Neural progenitor cell (in vitro differentiated cells): ENCODE data around the gene CFHR3. TPM values are rescaled to one million over a fixed set of nuclear protein-coding genes. Genes with fewer than 3 reads are reported as not detected.
"Not testable (repeated sequence)": the region's sequence is repeated elsewhere in the genome, so short reads cannot be mapped to it uniquely, and the experiment has no call there.

Experiments
- DNase-seq: peaks from one replicate; pipeline ENCODE4 v3.0.0-alpha.2; 2016; ENCODE audit warnings: low spot score
- H2AFZ ChIP-seq: fragments of 200-600 bp; sonication (generic); replicated peaks from 2 replicates; pipeline ENCODE4 v1.6.1; 2016; ENCODE audit warnings: antibody characterized with exemption
- H3F3A ChIP-seq: fragments of 200-600 bp; sonication (generic); 2 replicates; pipeline ENCODE4 v1.6.1; 2016; ENCODE audit warnings: antibody characterized with exemption, low read depth
- H3K27ac ChIP-seq: fragments of 200-600 bp; sonication (generic); 2 replicates; pipeline ENCODE4 v1.5.1; 2016; ENCODE audit warnings: mild to moderate bottlenecking
- H3K27me3 ChIP-seq: fragments of 200-600 bp; sonication (generic); 2 replicates; pipeline ENCODE4 v1.6.1; 2016; ENCODE audit warnings: mild to moderate bottlenecking, moderate library complexity
- H3K36me3 ChIP-seq: fragments of 200-600 bp; sonication (generic); 2 replicates; pipeline ENCODE4 v1.5.1; 2016
- H3K4me1 ChIP-seq: fragments of 200-600 bp; sonication (generic); 2 replicates; pipeline ENCODE4 v1.6.1; 2016; ENCODE audit warnings: mixed run types
- H3K4me2 ChIP-seq: fragments of 200-600 bp; sonication (generic); 2 replicates; pipeline ENCODE4 v1.6.1; 2016
- H3K4me3 ChIP-seq: fragments of 200-600 bp; sonication (generic); 2 replicates; pipeline ENCODE4 v1.5.1; 2016
- H3K79me2 ChIP-seq: fragments of 200-600 bp; sonication (generic); 2 replicates; pipeline ENCODE4 v1.6.1; 2016; ENCODE audit warnings: low read depth
- H3K9ac ChIP-seq: fragments of 200-600 bp; sonication (generic); 2 replicates; pipeline ENCODE4 v1.6.1; 2016
- H3K9me3 ChIP-seq: fragments of 200-600 bp; sonication (generic); 2 replicates; pipeline ENCODE4 v1.5.1; 2016; ENCODE audit warnings: low read depth
- H4K20me1 ChIP-seq: fragments of 200-600 bp; sonication (generic); 2 replicates; pipeline ENCODE4 v1.6.1; 2016; ENCODE audit warnings: low read depth
- H3K27ac Mint-ChIP-seq: 3 replicates; pipeline ENCODE4 v1.8.0; 2021; ENCODE audit warnings: mixed read lengths
- H3K27me3 Mint-ChIP-seq: 2 replicates; pipeline ENCODE4 v1.8.0; 2022; ENCODE audit warnings: low read depth, mild to moderate bottlenecking, inconsistent platforms, moderate library complexity, mixed read lengths; ENCODE audit not compliant: insufficient read depth
- H3K36me3 Mint-ChIP-seq: 3 replicates; pipeline ENCODE4 v1.8.0; 2021; ENCODE audit warnings: mixed read lengths
- H3K4me1 Mint-ChIP-seq: 3 replicates; pipeline ENCODE4 v1.8.0; 2021; ENCODE audit warnings: mixed read lengths
- H3K4me3 Mint-ChIP-seq: 3 replicates; pipeline ENCODE4 v1.8.0; 2021; ENCODE audit warnings: mild to moderate bottlenecking, moderate library complexity, mixed read lengths
- H3K9me3 Mint-ChIP-seq: 3 replicates; pipeline ENCODE4 v1.8.0; 2020; ENCODE audit warnings: mixed read lengths
- EZH2 ChIP-seq: fragments of 200-600 bp; sonication (generic); IDR thresholded peaks from 2 replicates; pipeline ENCODE4 v1.6.1; 2017; ENCODE audit warnings: antibody characterized with exemption, mild to moderate bottlenecking, moderate library complexity
- EZH2phosphoT487 ChIP-seq: fragments of 200-600 bp; sonication (generic); IDR thresholded peaks from 2 replicates; pipeline ENCODE4 v1.6.1; 2017; ENCODE audit warnings: antibody characterized with exemption
- total RNA-seq: library from RNA; depleted of rRNA; stranded (reverse); fragments of >200 nt; gene quantifications from 2 replicates; pipeline ENCODE4 v1.2.3, GENCODE V29; 2015; ENCODE audit warnings: low replicate concordance
- TF ChIP-seq, protein P1 (sequence below): fragments of 200-600 bp; sonication (generic); IDR thresholded peaks from 2 replicates; pipeline ENCODE4 v1.5.1; 2017; ENCODE audit warnings: antibody characterized with exemption, mild to moderate bottlenecking

CFHR3 gene
- total RNA-seq, 1 donor from 2014 or later, result 20.9 TPM

DNA sequence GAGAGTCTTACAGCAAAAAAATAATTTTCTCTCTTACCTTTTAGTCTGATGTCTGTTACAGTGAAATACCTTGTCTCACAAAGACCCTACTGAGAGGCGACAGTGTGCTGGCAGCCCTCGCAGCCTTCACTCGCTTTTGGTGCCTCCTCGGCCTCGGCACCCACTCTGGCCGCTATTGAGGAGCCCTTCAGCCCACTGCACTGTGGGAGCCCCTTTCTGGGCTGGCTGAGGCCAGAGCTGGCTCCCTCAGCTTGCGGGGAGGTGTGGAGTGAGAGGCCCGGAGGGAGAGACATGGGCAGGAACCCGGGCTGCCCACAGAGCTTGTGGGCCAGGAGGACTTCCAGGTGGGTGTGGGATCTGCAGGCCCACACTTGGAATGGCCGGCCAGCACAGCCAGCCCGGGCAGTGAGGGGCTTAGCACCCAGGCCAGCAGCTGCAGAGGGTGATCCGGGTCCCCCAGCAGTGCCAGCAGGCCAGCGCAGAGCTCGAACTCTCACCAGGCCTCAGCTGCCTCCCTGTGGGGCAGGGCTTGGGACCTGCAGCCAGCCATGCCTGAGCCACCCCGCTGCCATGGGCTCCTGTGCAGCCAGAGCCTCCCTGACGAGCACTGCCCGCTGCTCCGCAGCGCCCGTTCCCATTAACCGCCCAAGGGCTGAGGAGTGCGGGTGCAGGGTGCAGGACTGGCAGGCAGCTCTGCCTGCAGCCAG lies 34.0 kb downstream of the CFHR3 start:
- Mint-ChIP-seq H3K27ac (no peak overlapping the region), H3K9me3 (no peaks in the 10 kb centered on the region), H3K4me3 (no peak overlapping the region), H3K4me1 (no peaks in the 10 kb centered on the region), H3K27me3 (no peaks in the 10 kb centered on the region), H3K36me3 (no peaks in the 10 kb centered on the region)
- DNase-seq, result no peak
- H3K4me2 ChIP-seq, result no peak overlapping the region
- H3F3A ChIP-seq, result no peaks in the 10 kb centered on the region
- no peaks in the 10 kb centered on the region for H3K36me3 ChIP-seq
- no peak overlapping the region for H3K9ac ChIP-seq
- H3K4me3 ChIP-seq, result no peak overlapping the region
- TF ChIP-seq EZH2phosphoT487 (no peak), EZH2 (no peak)
- TF ChIP-seq, protein P1, sequence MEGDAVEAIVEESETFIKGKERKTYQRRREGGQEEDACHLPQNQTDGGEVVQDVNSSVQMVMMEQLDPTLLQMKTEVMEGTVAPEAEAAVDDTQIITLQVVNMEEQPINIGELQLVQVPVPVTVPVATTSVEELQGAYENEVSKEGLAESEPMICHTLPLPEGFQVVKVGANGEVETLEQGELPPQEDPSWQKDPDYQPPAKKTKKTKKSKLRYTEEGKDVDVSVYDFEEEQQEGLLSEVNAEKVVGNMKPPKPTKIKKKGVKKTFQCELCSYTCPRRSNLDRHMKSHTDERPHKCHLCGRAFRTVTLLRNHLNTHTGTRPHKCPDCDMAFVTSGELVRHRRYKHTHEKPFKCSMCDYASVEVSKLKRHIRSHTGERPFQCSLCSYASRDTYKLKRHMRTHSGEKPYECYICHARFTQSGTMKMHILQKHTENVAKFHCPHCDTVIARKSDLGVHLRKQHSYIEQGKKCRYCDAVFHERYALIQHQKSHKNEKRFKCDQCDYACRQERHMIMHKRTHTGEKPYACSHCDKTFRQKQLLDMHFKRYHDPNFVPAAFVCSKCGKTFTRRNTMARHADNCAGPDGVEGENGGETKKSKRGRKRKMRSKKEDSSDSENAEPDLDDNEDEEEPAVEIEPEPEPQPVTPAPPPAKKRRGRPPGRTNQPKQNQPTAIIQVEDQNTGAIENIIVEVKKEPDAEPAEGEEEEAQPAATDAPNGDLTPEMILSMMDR, result no peak
- H4K20me1 ChIP-seq, result no peaks in the 10 kb centered on the region
- H3K27ac ChIP-seq, result no peak overlapping the region
- no peaks in the 10 kb centered on the region for H3K9me3 ChIP-seq
- H2AFZ ChIP-seq, result no peak overlapping the region
- no peaks in the 10 kb centered on the region for H3K4me1 ChIP-seq
- no peaks in the 10 kb centered on the region for H3K79me2 ChIP-seq
- H3K27me3 ChIP-seq, result no peaks in the 10 kb centered on the region

DNA sequence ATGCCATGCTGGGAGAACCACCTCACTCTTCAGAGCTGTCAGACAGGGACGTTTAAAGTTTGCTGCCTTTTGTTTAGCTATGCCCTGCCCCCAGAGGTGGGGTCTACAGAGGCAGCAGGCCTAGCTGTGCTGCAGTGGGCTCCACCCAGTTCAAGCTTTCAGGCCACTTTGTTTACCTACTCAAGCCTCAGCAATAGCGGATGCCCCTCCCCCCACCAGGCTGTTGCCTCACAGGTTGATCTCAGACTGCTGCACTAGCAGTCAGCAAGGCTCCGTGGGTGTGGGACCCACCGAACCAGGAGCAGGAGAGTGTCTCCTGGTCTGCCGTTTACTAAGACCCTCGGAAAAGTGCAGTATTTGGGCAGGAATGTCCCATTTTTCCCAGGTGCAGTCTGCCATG lies 42.8 kb downstream of the CFHR3 start:
- not testable (repeated sequence) for H3K27ac ChIP-seq, H3K9me3 ChIP-seq, H3K4me3 Mint-ChIP-seq, H3F3A ChIP-seq, H4K20me1 ChIP-seq, H3K36me3 Mint-ChIP-seq, H3K36me3 ChIP-seq, H3K4me1 ChIP-seq, H3K4me1 Mint-ChIP-seq, H3K27me3 ChIP-seq, H3K79me2 ChIP-seq, H3K9ac ChIP-seq, H3K4me3 ChIP-seq, H3K4me2 ChIP-seq, H3K27me3 Mint-ChIP-seq, H3K27ac Mint-ChIP-seq, H3K9me3 Mint-ChIP-seq
- H2AFZ ChIP-seq, result peak overlapping the region; percentile 17
- peak; percentile 9 for DNase-seq

DNA sequence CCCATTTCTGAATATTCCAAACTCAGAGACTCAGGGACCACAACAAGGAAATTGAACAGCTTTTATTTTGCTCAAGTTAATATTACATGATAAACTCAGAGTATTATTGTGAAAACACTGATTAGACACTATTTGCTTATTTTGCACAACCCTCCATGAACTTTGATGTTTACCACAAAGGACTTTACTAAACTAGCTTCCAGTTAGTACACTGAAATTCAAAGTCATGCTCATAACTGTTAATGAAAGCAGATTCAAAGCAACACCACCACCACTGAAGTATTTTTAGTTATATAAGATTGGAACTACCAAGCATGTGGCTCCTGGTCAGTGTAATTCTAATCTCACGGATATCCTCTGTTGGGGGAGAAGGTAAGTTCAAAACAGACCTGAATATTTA lies 44.9 kb downstream of the CFHR3 start, which contains the start of gene CFHR1:
Gene CFHR1 (plus strand): TSS at position 201 of the 400 bp plus-strand sequence. CDS start 114 bp downstream, at position 315.
- H3K27ac ChIP-seq, H3K4me1 Mint-ChIP-seq, H3K36me3 Mint-ChIP-seq, H2AFZ ChIP-seq, H3K4me2 ChIP-seq, H3K4me1 ChIP-seq, H3K9me3 Mint-ChIP-seq, H3K27me3 Mint-ChIP-seq, H3K79me2 ChIP-seq, H3K27ac Mint-ChIP-seq, H3K9ac ChIP-seq, H4K20me1 ChIP-seq, H3F3A ChIP-seq, H3K36me3 ChIP-seq, H3K4me3 Mint-ChIP-seq, H3K27me3 ChIP-seq, H3K9me3 ChIP-seq, DNase-seq, H3K4me3 ChIP-seq: not testable (repeated sequence)

DNA sequence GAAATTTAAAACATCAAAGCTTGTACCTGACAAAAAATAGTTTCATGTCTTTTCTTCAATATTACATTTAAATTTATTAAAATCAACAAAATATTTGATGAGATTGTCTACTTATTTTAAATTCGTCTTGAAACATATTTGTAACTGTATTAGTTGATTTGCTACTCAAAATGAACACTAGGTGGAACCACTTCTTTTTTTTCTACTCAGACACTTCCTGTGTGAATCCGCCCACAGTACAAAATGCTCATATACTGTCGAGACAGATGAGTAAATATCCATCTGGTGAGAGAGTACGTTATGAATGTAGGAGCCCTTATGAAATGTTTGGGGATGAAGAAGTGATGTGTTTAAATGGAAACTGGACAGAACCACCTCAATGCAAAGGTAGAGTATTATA lies 53.2 kb downstream of the CFHR3 start:
- H3K4me3 Mint-ChIP-seq, H3K79me2 ChIP-seq, H3K36me3 ChIP-seq, H3F3A ChIP-seq, H3K4me3 ChIP-seq, H3K9me3 ChIP-seq, H3K27me3 ChIP-seq, H3K4me1 Mint-ChIP-seq, H4K20me1 ChIP-seq, H3K4me1 ChIP-seq, H3K27ac ChIP-seq, H3K27ac Mint-ChIP-seq, H3K4me2 ChIP-seq, H3K9ac ChIP-seq, H3K9me3 Mint-ChIP-seq, H3K27me3 Mint-ChIP-seq, H3K36me3 Mint-ChIP-seq: not testable (repeated sequence)
- peak; percentile 36 for DNase-seq
- H2AFZ ChIP-seq, result peak overlapping the region; percentile 64
- TF ChIP-seq, protein P1, result peak; percentile 52

Other genes starting within 250 kb of the CFHR3 start
- gene KCNT2, start 166.4 kb upstream of the CFHR3 start, total RNA-seq, result 24.1 and 29.8 TPM in 2 replicates
- not detected in 2 replicates for gene CFH, start 122.8 kb upstream of the CFHR3 start, total RNA-seq
- gene CFHR1, start 44.9 kb downstream of the CFHR3 start, total RNA-seq, result not detected in 2 replicates
- not detected in 2 replicates for gene CFHR4, start 113.2 kb downstream of the CFHR3 start, total RNA-seq
- gene CFHR2, start 168.9 kb downstream of the CFHR3 start, total RNA-seq, result not detected in 2 replicates
- gene CFHR5, start 202.7 kb downstream of the CFHR3 start, total RNA-seq, result not detected in 2 replicates